Lower leg skin (tissue), 4 donors: Measurements from ENCODE around the gene P3H2. TPM values are rescaled to one million over a fixed set of nuclear protein-coding genes. Genes with fewer than 3 reads are reported as not detected.

Experiments
- DNase-seq, 2 donors: peaks; one replicate each; pipeline ENCODE4 v3.0.0-alpha.2; 2019; ENCODE audit warnings: low spot score in 2 of 2
- H3K4me3 ChIP-seq: fragments of 200-600 bp; sonication (generic); 2 replicates; pipeline ENCODE4 v1.5.1; 2017; ENCODE audit warnings: mild to moderate bottlenecking, low read depth; ENCODE audit not compliant: poor library complexity, severe bottlenecking
- CTCF ChIP-seq, 3 donors: fragments of 450-650 bp; IDR thresholded peaks; one replicate each; pipeline ENCODE4 v1.5.1; 2016; ENCODE audit warnings: antibody characterized with exemption in 3 of 3, mild to moderate bottlenecking in 3 of 3, moderate library complexity in 2 of 3
- POLR2A ChIP-seq, 2 donors: fragments of 450-650 bp; IDR thresholded peaks; one replicate each; pipeline ENCODE4 v1.6.1; 2016 to 2017; ENCODE audit warnings: antibody characterized with exemption in 2 of 2, mild to moderate bottlenecking in 1 of 2, moderate library complexity in 1 of 2
- WGBS, 2 donors: methylation state at CpG; one replicate each; pipeline ENCODE4 v1.1.5; 2018; 5-methylcytosine and 5-hydroxymethylcytosine counted together
- intact Hi-C: fragments of 100-400 bp; cut with DNase I; formaldehyde crosslinking; loops from one replicate; pipeline ENCODE4 v1.15.0; 2023; ENCODE audit warnings: low total_unique reads
- total RNA-seq, 4 donors: library from RNA; depleted of rRNA; stranded (reverse); fragments of >200 nt; gene quantifications; one replicate each; pipeline ENCODE4 v1.1.0, GENCODE V29; 2016

P3H2 gene
- total RNA-seq, 4 donors from 2014 or later, result 20.0 to 41.9 (median 35.6) TPM

DNA sequence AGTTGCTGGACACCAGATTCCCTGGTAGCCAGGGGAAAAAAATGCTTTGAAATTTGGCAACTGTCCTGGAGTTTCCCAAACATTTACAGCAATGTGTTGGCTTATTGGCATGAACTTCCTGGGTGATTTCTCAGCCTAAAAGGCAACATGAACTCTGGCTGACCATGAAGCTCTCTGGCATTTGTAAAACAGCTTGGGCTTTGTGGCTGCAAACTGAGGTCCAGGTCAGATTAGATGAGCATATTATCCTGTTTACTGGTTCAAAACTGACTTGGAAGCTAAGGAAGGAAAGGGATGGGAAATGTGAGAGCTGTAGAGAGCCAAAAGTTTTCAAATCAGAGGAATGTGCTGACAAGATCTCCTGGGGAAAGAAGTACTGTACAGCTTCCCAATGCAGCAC is 139.0 kb downstream of the P3H2 start:
- H3K4me3 ChIP-seq, result no peak overlapping the region
- no peak for DNase-seq
- TF ChIP-seq CTCF (IDR thresholded peaks at IDR 0.05), result no peak
- TF ChIP-seq POLR2A (IDR thresholded peaks at IDR 0.05), result no peak
- intact Hi-C loops, result no loop called here

- TF ChIP-seq CTCF (IDR thresholded peaks at IDR 0.05) (no peak), POLR2A (IDR thresholded peaks at IDR 0.05) (no peak)
- intact Hi-C loops, result no loop called here
- no peak for DNase-seq
- no peak overlapping the region for H3K4me3 ChIP-seq
- 71 to 76% methylated on average over 3 of the region's 3 CpGs for WGBS, 2 donors
Measured at GRCh38 chr3:189978753-189979152, 141.9 kb downstream of the P3H2 start.

- WGBS, 2 donors, result 90 to 91% methylated on average over 5 of the region's 5 CpGs
- intact Hi-C loops, result no loop called here
- no peak for DNase-seq
- H3K4me3 ChIP-seq, result no peak overlapping the region
- TF ChIP-seq CTCF (IDR thresholded peaks at IDR 0.05), result no peak
- no peak for TF ChIP-seq POLR2A (IDR thresholded peaks at IDR 0.05)
Measured at GRCh38 chr3:189977174-189977573, 143.5 kb downstream of the P3H2 start.

GRCh38 chr3:189975391-189975990 is 145.2 kb downstream of the P3H2 start:
- TF ChIP-seq POLR2A (IDR thresholded peaks at IDR 0.05) (no peak), CTCF (IDR thresholded peaks at IDR 0.05) (no peak)
- H3K4me3 ChIP-seq, result no peak overlapping the region
- no peak for DNase-seq
- 66 to 71% methylated on average over 4 of the region's 4 CpGs for WGBS, 2 donors
- intact Hi-C loops, result no loop called here

GRCh38 chr3:189974359-189974758 is 146.3 kb downstream of the P3H2 start:
- DNase-seq, result no peak
- WGBS, 2 donors, result 78 to 85% methylated on average over 12 of the region's 12 CpGs
- TF ChIP-seq CTCF (IDR thresholded peaks at IDR 0.05) (no peak), POLR2A (IDR thresholded peaks at IDR 0.05) (no peak)
- intact Hi-C loops, result no loop called here
- no peak overlapping the region for H3K4me3 ChIP-seq

DNA sequence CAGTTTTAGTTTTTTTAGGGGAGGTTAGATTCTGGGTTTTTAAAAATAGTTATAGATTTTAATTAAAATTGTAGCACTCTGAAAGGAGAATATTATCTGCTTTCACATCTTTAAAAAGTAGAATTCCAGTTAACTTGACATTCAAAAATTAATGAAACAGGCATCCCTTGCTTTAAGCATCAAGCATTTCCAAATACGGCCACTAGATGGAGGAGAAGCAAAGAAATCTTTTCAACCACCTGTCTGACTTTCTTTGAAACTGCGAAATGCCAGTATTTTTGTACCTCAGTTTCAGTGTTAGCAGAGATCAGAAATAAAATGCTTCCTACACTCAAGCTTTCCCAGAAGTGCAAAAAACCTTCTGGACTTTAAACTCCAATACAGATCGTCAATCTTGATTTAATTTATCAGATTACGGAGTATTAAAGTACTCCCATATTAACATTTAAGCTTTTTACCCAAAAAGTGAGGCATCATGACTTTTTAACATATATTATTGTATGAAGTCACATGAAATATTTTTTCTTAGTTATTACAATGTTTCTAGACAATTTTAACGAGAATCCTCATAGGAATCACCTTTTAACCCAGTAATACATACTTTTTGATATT is 153.3 kb downstream of the P3H2 start:
- DNase-seq, result no peak
- no peak for TF ChIP-seq POLR2A (IDR thresholded peaks at IDR 0.05)
- no peak for TF ChIP-seq CTCF (IDR thresholded peaks at IDR 0.05)
- intact Hi-C loops, result loop anchor here (5.0 kb wide), 1 partner anchor 355 kb away; the partner anchor contains the start of gene CLDN1
- H3K4me3 ChIP-seq, result no peak overlapping the region
- 27 to 29% methylated on average over 5 of the region's 5 CpGs for WGBS, 2 donors
